ENCODE data around the gene PTPRD.

PTPRD gene

DNA sequence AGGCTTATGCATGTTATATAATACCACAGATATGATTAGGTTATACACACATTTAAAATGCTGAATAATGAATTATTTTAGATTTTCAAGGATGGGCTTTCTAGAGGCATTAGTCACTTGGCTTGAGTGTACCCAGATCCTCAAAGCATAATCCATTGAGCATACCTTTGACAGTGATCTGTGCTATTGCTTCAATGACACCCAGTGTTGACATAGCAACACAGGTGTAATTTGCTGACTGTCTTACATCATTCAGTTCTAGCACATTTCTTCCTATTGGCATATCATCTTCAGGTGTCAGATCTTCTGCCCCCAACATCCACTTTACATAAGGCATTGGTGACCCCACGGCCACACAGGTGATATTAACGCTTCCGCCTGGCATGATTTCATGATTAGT lies 2091.7 kb downstream of the PTPRD start:
- Histone ChIP-seq H3K9ac (no peak overlapping the region), H3K4me1 (ENCODE audit: low read depth, poor library complexity, severe bottlenecking) (no peaks in the 10 kb centered on the region), H3K36me3 (ENCODE audit: insufficient read depth) (no peaks in the 10 kb centered on the region), H3K79me2 (ENCODE audit: insufficient read depth, low read depth) (no peaks in the 10 kb centered on the region), H3K4me3 (IDR thresholded peaks at IDR 0.05; ENCODE audit: insufficient read depth, low read depth, low read length) (no peak overlapping the region), H3K27me3 (ENCODE audit: insufficient read depth, low read depth) (no peaks in the 10 kb centered on the region), H4K20me1 (ENCODE audit: insufficient read depth) (no peaks in the 10 kb centered on the region), H3K27ac (no peak overlapping the region), H2AFZ (ENCODE audit: low read depth) (no peak overlapping the region), H3K4me2 (no peak overlapping the region)
- TF ChIP-seq, protein P1, sequence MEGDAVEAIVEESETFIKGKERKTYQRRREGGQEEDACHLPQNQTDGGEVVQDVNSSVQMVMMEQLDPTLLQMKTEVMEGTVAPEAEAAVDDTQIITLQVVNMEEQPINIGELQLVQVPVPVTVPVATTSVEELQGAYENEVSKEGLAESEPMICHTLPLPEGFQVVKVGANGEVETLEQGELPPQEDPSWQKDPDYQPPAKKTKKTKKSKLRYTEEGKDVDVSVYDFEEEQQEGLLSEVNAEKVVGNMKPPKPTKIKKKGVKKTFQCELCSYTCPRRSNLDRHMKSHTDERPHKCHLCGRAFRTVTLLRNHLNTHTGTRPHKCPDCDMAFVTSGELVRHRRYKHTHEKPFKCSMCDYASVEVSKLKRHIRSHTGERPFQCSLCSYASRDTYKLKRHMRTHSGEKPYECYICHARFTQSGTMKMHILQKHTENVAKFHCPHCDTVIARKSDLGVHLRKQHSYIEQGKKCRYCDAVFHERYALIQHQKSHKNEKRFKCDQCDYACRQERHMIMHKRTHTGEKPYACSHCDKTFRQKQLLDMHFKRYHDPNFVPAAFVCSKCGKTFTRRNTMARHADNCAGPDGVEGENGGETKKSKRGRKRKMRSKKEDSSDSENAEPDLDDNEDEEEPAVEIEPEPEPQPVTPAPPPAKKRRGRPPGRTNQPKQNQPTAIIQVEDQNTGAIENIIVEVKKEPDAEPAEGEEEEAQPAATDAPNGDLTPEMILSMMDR (conservative IDR thresholded peaks at IDR 0.05; ENCODE audit: low read depth, low read length) = no peak

- Histone ChIP-seq H3K36me3 (ENCODE audit: insufficient read depth) (no peaks in the 10 kb centered on the region), H3K4me2 (no peak overlapping the region), H3K9ac (no peak overlapping the region), H2AFZ (ENCODE audit: low read depth) (no peak overlapping the region), H3K27ac (no peak overlapping the region), H4K20me1 (ENCODE audit: insufficient read depth) (no peaks in the 10 kb centered on the region), H3K27me3 (ENCODE audit: insufficient read depth, low read depth) (no peaks in the 10 kb centered on the region), H3K4me1 (ENCODE audit: low read depth, poor library complexity, severe bottlenecking) (no peaks in the 10 kb centered on the region), H3K4me3 (IDR thresholded peaks at IDR 0.05; ENCODE audit: insufficient read depth, low read depth, low read length) (no peak overlapping the region), H3K79me2 (ENCODE audit: insufficient read depth, low read depth) (no peaks in the 10 kb centered on the region)
- TF ChIP-seq, protein P1 (conservative IDR thresholded peaks at IDR 0.05; ENCODE audit: low read depth, low read length) = no peak
These were observed 2097.1 kb downstream of the PTPRD start for GRCh38 chr9:8515748-8516147.

GRCh38 chr9:8514760-8515159 lies 2098.0 kb downstream of the PTPRD start:
- H3K79me2 ChIP-seq (ENCODE audit: insufficient read depth, low read depth) = no peaks in the 10 kb centered on the region
- no peak overlapping the region for H2AFZ ChIP-seq (ENCODE audit: low read depth)
- no peak overlapping the region for H3K27ac ChIP-seq
- H3K4me3 ChIP-seq (IDR thresholded peaks at IDR 0.05; ENCODE audit: insufficient read depth, low read depth, low read length) = no peak overlapping the region
- TF ChIP-seq, protein P1 (conservative IDR thresholded peaks at IDR 0.05; ENCODE audit: low read depth, low read length) = no peak
- no peaks in the 10 kb centered on the region for H3K4me1 ChIP-seq (ENCODE audit: low read depth, poor library complexity, severe bottlenecking)
- H3K27me3 ChIP-seq (ENCODE audit: insufficient read depth, low read depth) = no peaks in the 10 kb centered on the region
- H4K20me1 ChIP-seq (ENCODE audit: insufficient read depth) = no peaks in the 10 kb centered on the region
- H3K4me2 ChIP-seq = no peak overlapping the region
- no peaks in the 10 kb centered on the region for H3K36me3 ChIP-seq (ENCODE audit: insufficient read depth)
- H3K9ac ChIP-seq = no peak overlapping the region

GRCh38 chr9:8508671-8509290 lies 2104.0 kb downstream of the PTPRD start:
- H3K4me3 ChIP-seq (IDR thresholded peaks at IDR 0.05; ENCODE audit: insufficient read depth, low read depth, low read length) = no peak overlapping the region
- H3K4me1 ChIP-seq (ENCODE audit: low read depth, poor library complexity, severe bottlenecking) = no peaks in the 10 kb centered on the region
- no peak overlapping the region for H2AFZ ChIP-seq (ENCODE audit: low read depth)
- TF ChIP-seq, protein P1 (conservative IDR thresholded peaks at IDR 0.05; ENCODE audit: low read depth, low read length) = no peak
- H3K79me2 ChIP-seq (ENCODE audit: insufficient read depth, low read depth) = no peaks in the 10 kb centered on the region
- no peak overlapping the region for H3K27ac ChIP-seq
- no peaks in the 10 kb centered on the region for H3K27me3 ChIP-seq (ENCODE audit: insufficient read depth, low read depth)
- no peak overlapping the region for H3K9ac ChIP-seq
- no peaks in the 10 kb centered on the region for H4K20me1 ChIP-seq (ENCODE audit: insufficient read depth)
- H3K4me2 ChIP-seq = no peak overlapping the region
- H3K36me3 ChIP-seq (ENCODE audit: insufficient read depth) = no peaks in the 10 kb centered on the region

Measured in KMS-11 (cell line).